Tibial artery (tissue), 4 donors: ENCODE data around the gene MT1G.
A peak's percentile ranks its signal among the peaks of the same experiment; 100 is the strongest.
"Not testable (repeated sequence)": the region's sequence is repeated elsewhere in the genome, so short reads cannot be mapped to it uniquely, and the experiment has no call there.

Source experiments
- DNase-seq, 2 donors: peaks; one replicate each; pipeline ENCODE4 v3.0.0-alpha.2; 2019
- H3K27ac ChIP-seq, 2 donors: fragments of 200-600 bp; sonication (generic) in 1 of 2; 1 replicate in 1 of 2; 2 replicates in 1 of 2; pipeline ENCODE4 v1.5.1; 2018 to 2019; ENCODE audit warnings: mild to moderate bottlenecking in 1 of 2
- H3K27me3 ChIP-seq, 2 donors: fragments of 200-600 bp; sonication (generic) in 1 of 2; one replicate each; pipeline versions ENCODE4 v1.5.1 to v1.6.0; 2016 to 2019
- H3K36me3 ChIP-seq, 3 donors: fragments of 200-600 bp; sonication (generic) in 2 of 3; one replicate each; pipeline ENCODE4 v1.5.1; 2016 to 2019; ENCODE audit warnings: mild to moderate bottlenecking in 2 of 3
- H3K4me1 ChIP-seq, 4 donors: fragments of 200-600 bp; sonication (generic) in 2 of 4; 1 replicate in 3 of 4; 2 replicates in 1 of 4; pipeline ENCODE4 v1.5.1; 2016 to 2019
- H3K4me3 ChIP-seq, 2 donors: fragments of 200-600 bp; sonication (generic) in 1 of 2; 1 replicate in 1 of 2; 2 replicates in 1 of 2; pipeline ENCODE4 v1.5.1; 2018 to 2019; ENCODE audit warnings: mild to moderate bottlenecking in 2 of 2
- H3K9me3 ChIP-seq, 3 donors: fragments of 200-600 bp; sonication (generic) in 1 of 3; one replicate each; pipeline ENCODE4 v1.5.1; 2016 to 2019
- intact Hi-C: fragments of 100-400 bp; cut with DNase I; formaldehyde crosslinking; loops from one replicate; pipeline ENCODE4 v1.15.0; 2023; ENCODE audit warnings: low total_unique reads
- TF ChIP-seq, protein P1 (sequence below), 2 experiments: fragments of 200-600 bp in 1 of 2; fragments of 450-650 bp in 1 of 2; IDR thresholded peaks; one replicate each; pipeline ENCODE4 v1.5.1; 2017 to 2019; ENCODE audit warnings: antibody characterized with exemption in 2 of 2, mild to moderate bottlenecking in 1 of 2, moderate library complexity in 1 of 2

The MT1G gene

DNA sequence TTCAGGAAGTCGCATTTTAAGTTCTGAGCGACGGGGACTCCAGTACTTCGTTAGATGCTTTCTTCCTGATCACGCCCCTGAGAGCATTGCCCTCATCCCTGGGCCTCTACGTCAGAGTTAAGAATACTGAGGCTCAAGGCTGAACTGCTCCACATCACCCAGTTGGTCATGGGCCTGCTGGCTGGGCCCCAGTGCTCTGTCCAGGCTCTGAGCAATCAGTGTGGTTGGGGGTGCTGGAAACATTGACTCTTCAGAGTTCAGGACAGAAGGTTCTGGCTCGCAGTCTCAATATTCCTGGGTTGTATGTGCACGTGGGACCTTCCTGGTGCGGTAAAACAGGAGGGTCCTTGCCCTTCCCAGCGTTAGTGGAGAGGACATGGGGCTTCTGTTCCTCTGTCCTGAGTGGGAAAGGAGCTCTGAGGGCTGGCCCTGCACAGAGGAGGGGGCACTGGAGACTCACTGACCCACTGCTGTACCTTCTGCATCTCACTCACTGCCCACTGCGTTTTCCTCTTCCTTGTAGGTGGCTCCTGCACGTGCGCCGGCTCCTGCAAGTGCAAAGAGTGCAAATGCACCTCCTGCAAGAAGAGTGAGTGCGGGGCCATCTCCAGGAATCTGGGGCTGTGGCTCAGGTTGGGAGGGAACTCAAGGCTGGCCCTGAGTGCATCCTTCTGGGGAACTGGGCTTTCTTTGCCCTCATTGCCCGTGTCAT lies 41.8 kb downstream of the MT1G start:
- Histone ChIP-seq H3K9me3 (no peaks in the 10 kb centered on the region), H3K27me3 (no peaks in the 10 kb centered on the region), H3K36me3 (no peaks in the 10 kb centered on the region), H3K4me1 (peaks cover 0 to 16% (median 3%) of the 10 kb centered on the region in 4 donors), H3K4me3 (peak overlapping the region; percentile 64 to 80), H3K27ac (peak overlapping the region; percentile 87 to 99)
- TF ChIP-seq, protein P1, sequence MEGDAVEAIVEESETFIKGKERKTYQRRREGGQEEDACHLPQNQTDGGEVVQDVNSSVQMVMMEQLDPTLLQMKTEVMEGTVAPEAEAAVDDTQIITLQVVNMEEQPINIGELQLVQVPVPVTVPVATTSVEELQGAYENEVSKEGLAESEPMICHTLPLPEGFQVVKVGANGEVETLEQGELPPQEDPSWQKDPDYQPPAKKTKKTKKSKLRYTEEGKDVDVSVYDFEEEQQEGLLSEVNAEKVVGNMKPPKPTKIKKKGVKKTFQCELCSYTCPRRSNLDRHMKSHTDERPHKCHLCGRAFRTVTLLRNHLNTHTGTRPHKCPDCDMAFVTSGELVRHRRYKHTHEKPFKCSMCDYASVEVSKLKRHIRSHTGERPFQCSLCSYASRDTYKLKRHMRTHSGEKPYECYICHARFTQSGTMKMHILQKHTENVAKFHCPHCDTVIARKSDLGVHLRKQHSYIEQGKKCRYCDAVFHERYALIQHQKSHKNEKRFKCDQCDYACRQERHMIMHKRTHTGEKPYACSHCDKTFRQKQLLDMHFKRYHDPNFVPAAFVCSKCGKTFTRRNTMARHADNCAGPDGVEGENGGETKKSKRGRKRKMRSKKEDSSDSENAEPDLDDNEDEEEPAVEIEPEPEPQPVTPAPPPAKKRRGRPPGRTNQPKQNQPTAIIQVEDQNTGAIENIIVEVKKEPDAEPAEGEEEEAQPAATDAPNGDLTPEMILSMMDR (IDR thresholded peaks at IDR 0.05) = no peak
- DNase-seq = peak; percentile 85 to 93
- intact Hi-C loops = no loop called here

DNA sequence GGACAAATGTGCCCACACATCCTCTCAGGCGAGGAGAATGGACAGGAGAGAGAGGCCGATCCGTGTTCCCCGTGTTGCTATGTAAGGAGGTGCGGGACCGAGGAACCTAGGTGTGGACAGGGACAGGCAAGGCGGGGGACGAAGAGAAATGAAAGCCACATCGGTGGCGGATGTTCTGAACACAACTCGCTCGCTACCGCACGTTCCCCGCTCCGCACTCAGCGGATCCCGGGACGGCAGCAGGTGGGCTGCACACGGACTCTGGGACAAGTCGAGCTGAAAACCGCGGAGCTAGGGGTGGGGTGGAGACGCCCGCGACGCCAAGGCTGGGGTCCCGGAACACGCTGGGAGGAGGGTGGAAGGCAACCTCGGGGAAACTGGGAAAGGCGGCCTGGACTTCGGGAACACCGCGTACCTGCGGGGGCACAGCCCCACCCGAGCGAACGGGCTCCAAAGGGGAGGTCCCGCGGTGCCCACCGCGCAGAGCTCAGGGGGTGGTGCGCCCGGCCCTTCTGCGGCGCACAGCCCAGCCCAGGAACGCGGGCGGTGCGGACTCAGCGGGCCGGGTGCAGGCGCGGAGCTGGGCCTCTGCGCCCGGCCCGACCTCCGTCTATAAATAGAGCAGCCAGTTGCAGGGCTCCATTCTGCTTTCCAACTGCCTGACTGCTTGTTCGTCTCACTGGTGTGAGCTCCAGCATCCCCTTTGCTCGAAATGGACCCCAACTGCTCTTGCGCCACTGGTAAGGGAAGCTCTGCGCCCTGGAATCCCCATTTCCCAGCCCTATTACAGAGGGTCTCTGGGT lies 42.5 kb downstream of the MT1G start, which contains the start of gene MT1E:
TSS of gene MT1E (plus strand) at position 642 of the 803 bp plus-strand sequence. CDS start at position 713, 71 bp downstream.
- H3K36me3 ChIP-seq = no peaks in the 10 kb centered on the region
- no peaks in the 10 kb centered on the region for H3K27me3 ChIP-seq
- intact Hi-C loops = no loop called here
- H3K9me3 ChIP-seq = no peaks in the 10 kb centered on the region
- peak; percentile 65 to 93 for DNase-seq
- peaks cover 0 to 16% (median 3%) of the 10 kb centered on the region in 4 donors for H3K4me1 ChIP-seq
- H3K27ac ChIP-seq = peak within 1 kb of the TSS; percentile 87 to 99
- H3K4me3 ChIP-seq = peak within 1 kb of the TSS; percentile 64 to 80
- TF ChIP-seq, protein P1 (IDR thresholded peaks at IDR 0.05) = no peak

- Histone ChIP-seq H3K4me1 (peaks cover 0 to 16% (median 3%) of the 10 kb centered on the region in 4 donors), H3K4me3 (no peak overlapping the region), H3K27me3 (no peaks in the 10 kb centered on the region), H3K36me3 (no peaks in the 10 kb centered on the region), H3K9me3 (no peaks in the 10 kb centered on the region), H3K27ac (no peak overlapping the region)
- no peak for DNase-seq
- TF ChIP-seq, protein P1 (IDR thresholded peaks at IDR 0.05) = no peak
- intact Hi-C loops = no loop called here
Observed at GRCh38 chr16:56623637-56624036, 44.2 kb downstream of the MT1G start.

- intact Hi-C loops, H3K27ac ChIP-seq, H3K27me3 ChIP-seq, H3K36me3 ChIP-seq, DNase-seq, H3K9me3 ChIP-seq, H3K4me3 ChIP-seq: not testable (repeated sequence)
- H3K4me1 ChIP-seq = peaks cover 0 to 16% (median 5%) of the 10 kb centered on the region in 4 donors
Observed at GRCh38 chr16:56623184-56623583, 44.7 kb downstream of the MT1G start.

- H3K27ac ChIP-seq, H3K9me3 ChIP-seq, H3K36me3 ChIP-seq, intact Hi-C loops, H3K4me3 ChIP-seq, DNase-seq, H3K27me3 ChIP-seq: not testable (repeated sequence)
- peaks cover 0 to 20% (median 13%) of the 10 kb centered on the region in 4 donors for H3K4me1 ChIP-seq
Observed at GRCh38 chr16:56621665-56622445, 46.0 kb downstream of the MT1G start.

DNA sequence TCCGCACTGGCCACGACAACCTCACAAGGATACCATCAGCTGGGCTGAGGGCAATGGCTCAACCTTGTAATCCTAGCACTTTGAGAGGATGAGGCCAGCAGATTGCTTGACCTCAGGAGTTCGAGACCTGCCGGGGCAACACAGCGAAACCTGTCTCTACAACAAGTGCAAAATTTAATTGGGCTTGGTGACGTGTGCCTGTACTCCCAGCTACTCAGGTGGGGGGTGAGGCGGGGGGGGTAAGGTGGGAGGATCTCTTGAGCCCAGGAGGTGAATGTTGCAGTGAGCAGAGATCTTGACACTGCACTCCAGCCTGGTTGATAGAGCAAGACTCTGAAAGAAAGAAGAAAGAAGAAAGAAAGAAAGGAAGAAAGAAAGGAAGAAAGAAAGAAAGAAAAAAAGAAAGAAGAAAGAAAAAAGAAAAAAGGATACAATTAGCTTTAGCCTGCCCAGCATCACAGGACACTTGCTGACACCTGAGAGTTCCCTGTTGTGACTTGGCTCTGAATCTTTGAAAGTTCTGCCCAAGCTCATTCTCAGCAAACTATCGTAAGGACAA lies 47.4 kb downstream of the MT1G start:
- no peak overlapping the region for H3K4me3 ChIP-seq
- no peaks in the 10 kb centered on the region for H3K27me3 ChIP-seq
- intact Hi-C loops = no loop called here
- H3K4me1 ChIP-seq = peaks cover 0 to 22% (median 15%) of the 10 kb centered on the region in 4 donors
- no peak for DNase-seq
- TF ChIP-seq, protein P1 (IDR thresholded peaks at IDR 0.05) = no peak
- H3K36me3 ChIP-seq = no peaks in the 10 kb centered on the region
- H3K27ac ChIP-seq = no peak overlapping the region
- no peaks in the 10 kb centered on the region for H3K9me3 ChIP-seq
